SK-N-SH (cell line): ENCODE data around the gene DDAH1.

Source experiments
- CHD2 ChIP-seq: fragments of 150-350 bp; IDR thresholded peaks from 2 replicates; pipeline ENCODE4 v1.6.1; 2018; ENCODE audit warnings: low read length; ENCODE audit not compliant: partially characterized antibody
- EP300 ChIP-seq, 2 experiments: IDR thresholded peaks; 2 replicates each; pipeline versions ENCODE4 v1.4.0 to v1.6.1; 2012; ENCODE audit warnings: borderline replicate concordance in 1 of 2, low read depth in 1 of 2, low read length in 1 of 2
- FOSL2 ChIP-seq: IDR thresholded peaks from 2 replicates; pipeline ENCODE4 v1.4.0; 2012; ENCODE audit warnings: low read depth, mild to moderate bottlenecking, moderate library complexity, borderline replicate concordance
- GABPA ChIP-seq: IDR thresholded peaks from 2 replicates; pipeline ENCODE4 v1.4.0; 2012; ENCODE audit warnings: low read depth, mild to moderate bottlenecking
- MXI1 ChIP-seq: IDR thresholded peaks from 2 replicates; pipeline ENCODE4 v1.6.1; 2012; ENCODE audit warnings: mild to moderate bottlenecking, low read depth, low read length, improper control_type of control experiment
- POLR2AphosphoS5 ChIP-seq: IDR thresholded peaks from 2 replicates; pipeline ENCODE4 v1.6.1; 2012; ENCODE audit warnings: low read depth, low read length
- RAD21 ChIP-seq: IDR thresholded peaks from 2 replicates; pipeline ENCODE4 v1.6.1; 2012; ENCODE audit warnings: mild to moderate bottlenecking, low read length
- SIN3A ChIP-seq: IDR thresholded peaks from 2 replicates; pipeline ENCODE4 v1.6.1; 2012; ENCODE audit warnings: low read depth, mild to moderate bottlenecking, low read length, moderate library complexity, borderline replicate concordance
- SMC3 ChIP-seq: IDR thresholded peaks from 2 replicates; pipeline ENCODE4 v1.6.1; 2012; ENCODE audit warnings: low read depth, low read length, improper control_type of control experiment
- TCF12 ChIP-seq: IDR thresholded peaks from 2 replicates; pipeline ENCODE4 v1.4.0; 2012
- YY1 ChIP-seq: IDR thresholded peaks from 2 replicates; pipeline ENCODE4 v1.4.0; 2012; ENCODE audit warnings: low read depth, mild to moderate bottlenecking
- TF ChIP-seq, protein P1 (sequence below): fragments of 200-600 bp; sonication (generic); IDR thresholded peaks from 2 replicates; pipeline ENCODE4 v1.6.1; 2017; ENCODE audit warnings: antibody characterized with exemption, mild to moderate bottlenecking, moderate library complexity
- TF ChIP-seq, protein P2 (sequence below): IDR thresholded peaks from 2 replicates; pipeline ENCODE4 v1.4.0; 2012; ENCODE audit warnings: low read depth

DNA sequence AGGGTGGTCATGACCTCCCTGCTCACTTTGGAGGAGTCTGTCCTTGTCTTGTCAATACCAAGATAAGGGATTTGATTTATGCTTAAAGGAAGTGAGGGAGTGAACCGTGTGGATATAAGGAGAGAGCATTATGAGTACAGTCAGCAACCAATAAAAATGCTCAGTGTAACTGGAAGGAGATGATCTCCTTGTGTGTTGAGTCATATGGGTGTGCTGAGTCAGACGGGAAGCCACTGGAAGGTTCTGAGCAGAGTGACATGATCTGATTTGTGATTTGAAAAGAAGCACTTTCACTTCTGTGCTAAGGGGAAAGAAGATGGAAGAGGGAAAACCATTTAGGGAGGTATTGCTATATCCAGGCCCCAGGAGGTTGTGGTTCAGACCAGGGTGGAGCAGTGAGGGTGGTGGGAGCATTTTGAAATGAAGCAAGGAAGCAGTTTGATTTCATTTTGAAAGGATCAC, 186.1 kb downstream of the DDAH1 start:
- no peak for TF ChIP-seq MXI1
- TF ChIP-seq, protein P1, sequence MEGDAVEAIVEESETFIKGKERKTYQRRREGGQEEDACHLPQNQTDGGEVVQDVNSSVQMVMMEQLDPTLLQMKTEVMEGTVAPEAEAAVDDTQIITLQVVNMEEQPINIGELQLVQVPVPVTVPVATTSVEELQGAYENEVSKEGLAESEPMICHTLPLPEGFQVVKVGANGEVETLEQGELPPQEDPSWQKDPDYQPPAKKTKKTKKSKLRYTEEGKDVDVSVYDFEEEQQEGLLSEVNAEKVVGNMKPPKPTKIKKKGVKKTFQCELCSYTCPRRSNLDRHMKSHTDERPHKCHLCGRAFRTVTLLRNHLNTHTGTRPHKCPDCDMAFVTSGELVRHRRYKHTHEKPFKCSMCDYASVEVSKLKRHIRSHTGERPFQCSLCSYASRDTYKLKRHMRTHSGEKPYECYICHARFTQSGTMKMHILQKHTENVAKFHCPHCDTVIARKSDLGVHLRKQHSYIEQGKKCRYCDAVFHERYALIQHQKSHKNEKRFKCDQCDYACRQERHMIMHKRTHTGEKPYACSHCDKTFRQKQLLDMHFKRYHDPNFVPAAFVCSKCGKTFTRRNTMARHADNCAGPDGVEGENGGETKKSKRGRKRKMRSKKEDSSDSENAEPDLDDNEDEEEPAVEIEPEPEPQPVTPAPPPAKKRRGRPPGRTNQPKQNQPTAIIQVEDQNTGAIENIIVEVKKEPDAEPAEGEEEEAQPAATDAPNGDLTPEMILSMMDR: no peak
- TF ChIP-seq, protein P2, sequence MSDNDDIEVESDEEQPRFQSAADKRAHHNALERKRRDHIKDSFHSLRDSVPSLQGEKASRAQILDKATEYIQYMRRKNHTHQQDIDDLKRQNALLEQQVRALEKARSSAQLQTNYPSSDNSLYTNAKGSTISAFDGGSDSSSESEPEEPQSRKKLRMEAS: peak; percentile 82
- peak; percentile 52; the same call in 1 of the 2 replicates for TF ChIP-seq POLR2AphosphoS5
- TF ChIP-seq RAD21: no peak
- no peak for TF ChIP-seq SIN3A
- 0 out of 4 replicates have a peak, but pooled peaks of 1 of the 2 experiments have one; percentile 46 for TF ChIP-seq EP300 (IDR thresholded peaks at IDR 0.05; ENCODE audit: borderline replicate concordance in 1 of 2, low read depth in 1 of 2, low read length in 1 of 2)
- TF ChIP-seq GABPA: peak; percentile 56
- TF ChIP-seq TCF12: peak; percentile 78
- TF ChIP-seq SMC3: no peak
- TF ChIP-seq FOSL2: peak; percentile 97
- no peak for TF ChIP-seq YY1
- no peak for TF ChIP-seq CHD2
